Stimulated activated CD4-positive, alpha-beta T cell treated with anti-CD3 and anti-CD28 coated beads, Interleukin-12 subunit alpha, Interleukin-12 subunit beta, amount 100 ng/mL, for 48 hours (primary cell): ENCODE data around the gene NPC1L1.
A peak's percentile ranks its signal among the peaks of the same experiment; 100 is the strongest.
"Not testable (repeated sequence)": the region's sequence is repeated elsewhere in the genome, so short reads cannot be mapped to it uniquely, and the experiment has no call there.

Experiments
- DNase-seq, 3 donors: peaks; one replicate each; pipeline ENCODE4 v3.0.0-alpha.2; 2020; ENCODE audit warnings: low read depth in 2 of 3, low spot score in 1 of 3

Gene NPC1L1

GRCh38 chr7:44511236-44511635 is 29.9 kb downstream of the NPC1L1 start:
- DNase-seq, result no peak

- no peak for DNase-seq
Measured at GRCh38 chr7:44508328-44509030, 32.7 kb downstream of the NPC1L1 start.

- DNase-seq, result not testable (repeated sequence)
Measured at GRCh38 chr7:44506592-44507288, 34.4 kb downstream of the NPC1L1 start.

- no peak for DNase-seq
Measured at GRCh38 chr7:44505595-44505994, 35.5 kb downstream of the NPC1L1 start.

- DNase-seq, result no peak
Measured at GRCh38 chr7:44498230-44498954, 42.7 kb downstream of the NPC1L1 start.

- no peak for DNase-seq
Measured at GRCh38 chr7:44497155-44498027, 43.7 kb downstream of the NPC1L1 start.

GRCh38 chr7:44496385-44496784 is 44.7 kb downstream of the NPC1L1 start:
- DNase-seq, result no peak

- no peak for DNase-seq
Measured at GRCh38 chr7:44494960-44495359, 46.2 kb downstream of the NPC1L1 start.

GRCh38 chr7:44491229-44491628 is 49.9 kb downstream of the NPC1L1 start:
- no peak for DNase-seq

GRCh38 chr7:44490351-44491200 is 50.6 kb downstream of the NPC1L1 start, which contains the start of gene NUDCD3:
Gene NUDCD3, minus strand, starts transcription at chr7:44490658. Its CDS starts 58 bp downstream, at chr7:44490600.
- peak; percentile 68 to 79 (median 71) for DNase-seq

- DNase-seq, result no peak
Measured at GRCh38 chr7:44489955-44490350, 51.2 kb downstream of the NPC1L1 start.

GRCh38 chr7:44488955-44489354 is 52.2 kb downstream of the NPC1L1 start:
- DNase-seq, result no peak

- DNase-seq, result no peak
Measured at GRCh38 chr7:44486693-44487092, 54.4 kb downstream of the NPC1L1 start.

- no peak for DNase-seq
Measured at GRCh38 chr7:44486001-44486400, 55.1 kb downstream of the NPC1L1 start.

- DNase-seq, result no peak
Measured at GRCh38 chr7:44484482-44485313, 56.4 kb downstream of the NPC1L1 start.

GRCh38 chr7:44482502-44483485 is 58.3 kb downstream of the NPC1L1 start:
- DNase-seq, result no peak

- no peak for DNase-seq
Measured at GRCh38 chr7:44477938-44478337, 63.2 kb downstream of the NPC1L1 start.
